Cardiac muscle cell (in vitro differentiated cells and primary cell): Measurements from ENCODE around the gene CARM1. TPM values are rescaled to one million over a fixed set of nuclear protein-coding genes. Genes with fewer than 3 reads are reported as not detected.

ENCODE experiments used
- DNase-seq, 2 donors: peaks; one replicate each; pipeline versions ENCODE4 v3.0.0 to v3.0.0-alpha.2; 2010 to 2017; ENCODE audit warnings: low read depth in 1 of 2, low spot score in 1 of 2
- H3K27ac ChIP-seq: fragments of 200-600 bp; sonication (generic); 2 replicates; pipeline ENCODE4 v1.5.1; 2016
- H3K27me3 ChIP-seq: fragments of 200-600 bp; sonication (generic); 2 replicates; pipeline ENCODE4 v1.6.0; 2016; ENCODE audit warnings: control low read depth
- H3K36me3 ChIP-seq: fragments of 200-600 bp; sonication (generic); 2 replicates; pipeline ENCODE4 v1.5.1; 2016; ENCODE audit warnings: control low read depth
- H3K4me1 ChIP-seq: fragments of 200-600 bp; sonication (generic); 2 replicates; pipeline ENCODE4 v1.8.1; 2017; ENCODE audit warnings: low read depth, mild to moderate bottlenecking, mixed run types
- H3K4me3 ChIP-seq: fragments of 200-600 bp; sonication (generic); 2 replicates; pipeline ENCODE4 v1.5.1; 2016; ENCODE audit warnings: mild to moderate bottlenecking
- H3K9me3 ChIP-seq: fragments of 200-600 bp; sonication (generic); 2 replicates; pipeline ENCODE4 v1.5.1; 2017; ENCODE audit warnings: low read depth, mild to moderate bottlenecking, control low read depth
- polyA plus RNA-seq: library from polyadenylated mRNA; unstranded; fragments of >200 nt; fragmentation: Nextera tagmentation; extraction: Ambion mirVana; gene quantifications from 2 replicates; pipeline ENCODE4 v1.2.1, GENCODE V29; 2016
- total RNA-seq: library from RNA; depleted of rRNA; stranded (reverse); fragments of >200 nt; gene quantifications from 2 replicates; pipeline ENCODE4 v1.2.3, GENCODE V29; 2016
- TF ChIP-seq, protein P1 (sequence below): IDR thresholded peaks from 2 replicates; pipeline ENCODE4 v1.5.1; 2012; ENCODE audit warnings: low read depth, mild to moderate bottlenecking, low read length

The CARM1 gene
- total and polyA plus RNA-seq, 2 experiments from 2014 or later, result 46.8 to 90.7 TPM

DNA sequence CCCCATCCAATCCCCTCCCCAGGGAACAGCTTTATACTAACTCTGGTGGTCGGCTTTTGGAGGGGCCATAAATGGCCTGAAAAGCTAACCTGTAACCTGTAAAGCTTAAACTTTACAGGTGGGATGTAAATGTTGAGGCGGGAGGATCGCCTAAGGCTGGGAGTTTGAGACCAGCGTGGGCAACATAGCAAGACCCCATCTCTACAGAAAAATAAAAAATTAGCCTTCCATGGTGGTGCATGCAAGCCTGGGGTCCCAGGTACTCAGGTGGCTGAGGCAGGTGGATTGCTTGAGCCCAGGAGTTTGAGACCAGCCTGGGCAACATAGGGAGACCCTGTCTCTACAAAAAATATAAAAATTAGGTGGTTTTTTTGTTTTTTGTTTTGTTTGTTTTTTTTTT is 18.5 kb downstream of the CARM1 start:
- no peak for DNase-seq
- Histone ChIP-seq H3K4me3 (no peak overlapping the region), H3K36me3 (no peaks in the 10 kb centered on the region), H3K4me1 (peaks cover 35% of the 10 kb centered on the region), H3K27ac (no peak overlapping the region), H3K27me3 (no peaks in the 10 kb centered on the region), H3K9me3 (no peaks in the 10 kb centered on the region)
- TF ChIP-seq, protein P1, sequence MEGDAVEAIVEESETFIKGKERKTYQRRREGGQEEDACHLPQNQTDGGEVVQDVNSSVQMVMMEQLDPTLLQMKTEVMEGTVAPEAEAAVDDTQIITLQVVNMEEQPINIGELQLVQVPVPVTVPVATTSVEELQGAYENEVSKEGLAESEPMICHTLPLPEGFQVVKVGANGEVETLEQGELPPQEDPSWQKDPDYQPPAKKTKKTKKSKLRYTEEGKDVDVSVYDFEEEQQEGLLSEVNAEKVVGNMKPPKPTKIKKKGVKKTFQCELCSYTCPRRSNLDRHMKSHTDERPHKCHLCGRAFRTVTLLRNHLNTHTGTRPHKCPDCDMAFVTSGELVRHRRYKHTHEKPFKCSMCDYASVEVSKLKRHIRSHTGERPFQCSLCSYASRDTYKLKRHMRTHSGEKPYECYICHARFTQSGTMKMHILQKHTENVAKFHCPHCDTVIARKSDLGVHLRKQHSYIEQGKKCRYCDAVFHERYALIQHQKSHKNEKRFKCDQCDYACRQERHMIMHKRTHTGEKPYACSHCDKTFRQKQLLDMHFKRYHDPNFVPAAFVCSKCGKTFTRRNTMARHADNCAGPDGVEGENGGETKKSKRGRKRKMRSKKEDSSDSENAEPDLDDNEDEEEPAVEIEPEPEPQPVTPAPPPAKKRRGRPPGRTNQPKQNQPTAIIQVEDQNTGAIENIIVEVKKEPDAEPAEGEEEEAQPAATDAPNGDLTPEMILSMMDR, result no peak

DNA sequence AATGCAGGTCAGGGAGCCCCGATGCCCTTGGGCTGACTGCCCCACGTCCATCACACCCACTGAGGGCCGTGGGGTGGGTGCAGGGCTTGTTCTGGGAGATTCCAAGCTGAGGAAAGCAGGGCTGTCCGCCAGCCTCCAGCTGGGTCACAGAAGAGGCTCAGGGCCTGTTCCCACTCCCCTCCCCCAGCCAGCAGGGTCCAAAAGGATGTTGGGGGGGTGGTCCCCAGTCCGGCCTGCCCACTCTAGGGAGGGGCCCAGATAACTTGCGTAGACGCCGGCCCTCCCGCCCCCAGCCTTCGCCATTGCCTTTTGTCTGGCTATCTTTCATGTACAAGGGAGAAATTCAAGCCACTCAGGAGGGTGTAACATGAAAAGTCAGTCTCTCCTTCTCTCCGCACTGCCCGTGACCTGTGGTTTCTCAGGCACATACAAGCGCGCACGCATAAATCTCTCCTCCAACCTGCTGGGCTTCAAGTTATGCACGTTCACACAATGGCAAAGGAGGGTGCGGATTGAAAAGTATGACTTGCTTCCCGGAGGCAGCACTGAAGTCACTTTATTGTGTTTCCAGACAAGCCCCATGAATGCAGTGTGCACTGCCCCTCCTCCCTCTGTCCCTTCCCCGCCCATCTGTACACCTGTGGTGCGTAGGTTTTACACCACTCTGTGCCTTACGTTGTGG is 20.2 kb downstream of the CARM1 start:
- no peaks in the 10 kb centered on the region for H3K9me3 ChIP-seq
- DNase-seq, result peak in 1 of 2 donors; percentile 35
- no peaks in the 10 kb centered on the region for H3K27me3 ChIP-seq
- no peak overlapping the region for H3K4me3 ChIP-seq
- H3K36me3 ChIP-seq, result no peaks in the 10 kb centered on the region
- H3K27ac ChIP-seq, result peak overlapping the region; percentile 81
- peaks cover 32% of the 10 kb centered on the region for H3K4me1 ChIP-seq
- TF ChIP-seq, protein P1, result no peak

DNA sequence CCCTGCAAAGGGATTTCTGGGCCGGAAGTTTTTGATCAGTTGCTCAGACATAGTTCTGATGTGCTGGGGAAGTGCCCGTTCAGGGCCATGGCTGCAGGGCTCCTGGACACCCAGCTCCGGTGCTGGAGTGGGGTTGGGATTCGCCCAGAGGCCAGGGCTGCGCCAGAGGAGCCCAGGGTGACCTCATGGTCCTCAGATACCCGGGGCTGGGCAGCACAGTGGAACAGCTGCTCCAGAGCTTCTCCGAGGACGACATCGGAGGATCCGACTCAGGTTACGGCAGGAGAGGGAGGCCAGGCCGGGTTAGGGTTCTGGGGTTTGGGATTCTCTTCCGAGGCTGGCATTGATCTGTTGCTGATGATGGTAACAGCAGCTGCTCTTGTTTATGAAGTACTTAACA is 20.9 kb downstream of the CARM1 start:
- Histone ChIP-seq H3K4me3 (no peak overlapping the region), H3K27me3 (no peaks in the 10 kb centered on the region), H3K9me3 (no peaks in the 10 kb centered on the region), H3K36me3 (no peaks in the 10 kb centered on the region), H3K27ac (peak overlapping the region; percentile 81), H3K4me1 (peaks cover 31% of the 10 kb centered on the region)
- TF ChIP-seq, protein P1, result no peak
- DNase-seq, result no peak

DNA sequence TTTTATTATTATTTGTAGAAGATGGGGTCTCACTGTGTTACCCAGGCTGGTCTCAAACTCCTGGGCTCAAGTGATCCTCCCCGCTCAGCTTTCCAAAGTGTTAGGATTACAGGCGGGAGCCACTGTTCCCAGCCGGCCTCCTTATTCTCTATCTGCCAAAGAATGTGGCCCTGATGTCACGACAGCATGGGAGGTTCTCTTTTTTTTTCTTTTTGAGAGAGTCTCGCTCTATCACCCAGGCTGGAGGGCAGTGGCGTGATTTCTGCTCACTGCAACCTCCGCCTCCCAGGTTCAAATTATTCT is 23.5 kb downstream of the CARM1 start:
- TF ChIP-seq, protein P1, result no peak
- peaks cover 15% of the 10 kb centered on the region for H3K4me1 ChIP-seq
- H3K9me3 ChIP-seq, result no peaks in the 10 kb centered on the region
- H3K27me3 ChIP-seq, result no peaks in the 10 kb centered on the region
- H3K27ac ChIP-seq, result no peak overlapping the region
- no peak overlapping the region for H3K4me3 ChIP-seq
- no peak for DNase-seq
- H3K36me3 ChIP-seq, result no peaks in the 10 kb centered on the region

DNA sequence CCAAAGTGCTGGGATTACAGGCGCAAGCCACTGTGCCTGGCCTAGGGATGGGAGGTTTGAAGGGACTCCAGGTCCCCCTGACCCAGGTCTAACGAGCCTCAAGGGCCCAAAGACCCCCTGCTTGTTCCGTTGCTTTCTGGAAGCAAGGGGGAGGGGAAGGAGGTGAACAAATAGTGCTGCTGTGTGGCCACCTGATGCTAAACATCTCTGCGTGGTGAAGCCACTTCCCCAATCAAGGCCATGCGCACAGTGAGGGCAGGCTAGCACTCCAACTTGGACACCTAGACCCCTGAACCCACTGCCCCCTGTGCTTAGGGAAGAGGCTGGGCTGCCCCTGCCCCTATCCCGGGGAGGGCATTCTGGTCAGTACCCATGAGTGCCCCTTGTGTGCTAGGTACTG is 24.0 kb downstream of the CARM1 start:
- H3K27me3 ChIP-seq, result no peaks in the 10 kb centered on the region
- H3K4me1 ChIP-seq, result peaks cover 15% of the 10 kb centered on the region
- no peak for DNase-seq
- H3K9me3 ChIP-seq, result no peaks in the 10 kb centered on the region
- no peak overlapping the region for H3K4me3 ChIP-seq
- H3K27ac ChIP-seq, result peak overlapping the region; percentile 17
- TF ChIP-seq, protein P1, result no peak
- H3K36me3 ChIP-seq, result no peaks in the 10 kb centered on the region
